HUES48 (cell line): ENCODE measurements around the gene GALR3.
A peak's percentile ranks its signal among the peaks of the same experiment; 100 is the strongest.

Experiments
- H3K27ac ChIP-seq: one replicate; pipeline ENCODE4 v1.7.0; 2013; ENCODE audit warnings: low read depth, low read length, inconsistent platforms
- H3K27me3 ChIP-seq: 2 replicates; pipeline ENCODE4 v1.6.1; 2013; ENCODE audit warnings: mild to moderate bottlenecking, low read length; ENCODE audit not compliant: control insufficient read depth, insufficient read depth
- H3K36me3 ChIP-seq: 2 replicates; pipeline ENCODE4 v1.6.1; 2013; ENCODE audit warnings: low read length; ENCODE audit not compliant: control insufficient read depth, insufficient read depth
- H3K4me1 ChIP-seq: 2 replicates; pipeline ENCODE4 v1.6.1; 2013; ENCODE audit warnings: mild to moderate bottlenecking, low read length; ENCODE audit not compliant: control insufficient read depth, insufficient read depth
- H3K4me3 ChIP-seq: 2 replicates; pipeline ENCODE4 v1.5.1; 2013; ENCODE audit warnings: mild to moderate bottlenecking, low read depth, low read length
- H3K9ac ChIP-seq: 2 replicates; pipeline ENCODE4 v1.6.1; 2013; ENCODE audit warnings: mild to moderate bottlenecking, low read depth, low read length, moderate library complexity
- H3K9me3 ChIP-seq: 2 replicates; pipeline ENCODE4 v1.6.1; 2013; ENCODE audit warnings: low read length; ENCODE audit not compliant: control insufficient read depth, insufficient read depth

The GALR3 gene

GRCh38 chr22:37812869-37813678 is 10.1 kb upstream of the GALR3 start:
- H3K36me3 ChIP-seq: peaks cover 18% of the 10 kb centered on the region
- no peaks in the 10 kb centered on the region; the same call in 1 of the 2 replicates for H3K4me1 ChIP-seq
- no peak overlapping the region for H3K9ac ChIP-seq
- no peaks in the 10 kb centered on the region for H3K9me3 ChIP-seq
- H3K27me3 ChIP-seq: peaks cover 14% of the 10 kb centered on the region
- no peak overlapping the region for H3K4me3 ChIP-seq
- H3K27ac ChIP-seq: no peak overlapping the region

- no peak overlapping the region for H3K27ac ChIP-seq
- no peak overlapping the region for H3K4me3 ChIP-seq
- peaks cover 22% of the 10 kb centered on the region for H3K27me3 ChIP-seq
- no peaks in the 10 kb centered on the region for H3K9me3 ChIP-seq
- H3K9ac ChIP-seq: no peak overlapping the region
- H3K4me1 ChIP-seq: peaks cover 3% of the 10 kb centered on the region; the same call in 1 of the 2 replicates
- peaks cover 18% of the 10 kb centered on the region for H3K36me3 ChIP-seq
These were observed 7.6 kb upstream of the GALR3 start for GRCh38 chr22:37815593-37815992.

- Histone ChIP-seq H3K4me3 (no peak overlapping the region), H3K36me3 (peaks cover 18% of the 10 kb centered on the region), H3K9ac (no peak overlapping the region), H3K27ac (no peak overlapping the region), H3K27me3 (peaks cover 23% of the 10 kb centered on the region), H3K9me3 (no peaks in the 10 kb centered on the region), H3K4me1 (peaks cover 3% of the 10 kb centered on the region; the same call in 1 of the 2 replicates)
These were observed 6.5 kb upstream of the GALR3 start for GRCh38 chr22:37816543-37817180.

- peaks cover 18% of the 10 kb centered on the region for H3K36me3 ChIP-seq
- peak overlapping the region; percentile 55 for H3K4me3 ChIP-seq
- peaks cover 13% of the 10 kb centered on the region for H3K4me1 ChIP-seq
- peak overlapping the region; percentile 79 for H3K27ac ChIP-seq
- H3K9ac ChIP-seq: peak overlapping the region; percentile 58; the same call in 1 of the 2 replicates
- H3K27me3 ChIP-seq: peaks cover 27% of the 10 kb centered on the region
- no peaks in the 10 kb centered on the region for H3K9me3 ChIP-seq
These were observed 5.3 kb upstream of the GALR3 start for GRCh38 chr22:37817705-37818408.

GRCh38 chr22:37818409-37819104 is 4.6 kb upstream of the GALR3 start:
- Histone ChIP-seq H3K9ac (peak overlapping the region; percentile 51), H3K36me3 (peaks cover 18% of the 10 kb centered on the region), H3K4me3 (peak overlapping the region; percentile 55), H3K27me3 (peaks cover 33% of the 10 kb centered on the region), H3K27ac (peak overlapping the region; percentile 35), H3K4me1 (peaks cover 19% of the 10 kb centered on the region), H3K9me3 (no peaks in the 10 kb centered on the region)

GRCh38 chr22:37819105-37819433 is 4.1 kb upstream of the GALR3 start:
- Histone ChIP-seq H3K36me3 (peaks cover 15% of the 10 kb centered on the region), H3K9ac (0 out of 2 replicates have a peak overlapping the region, but pooled peaks have one; percentile 51), H3K4me3 (peak overlapping the region; percentile 55), H3K9me3 (no peaks in the 10 kb centered on the region), H3K4me1 (peaks cover 19% of the 10 kb centered on the region), H3K27ac (no peak overlapping the region), H3K27me3 (peaks cover 38% of the 10 kb centered on the region)

- Histone ChIP-seq H3K4me1 (peaks cover 19% of the 10 kb centered on the region), H3K4me3 (no peak overlapping the region), H3K9ac (no peak overlapping the region), H3K9me3 (no peaks in the 10 kb centered on the region), H3K27ac (no peak overlapping the region), H3K36me3 (peaks cover 12% of the 10 kb centered on the region), H3K27me3 (peaks cover 51% of the 10 kb centered on the region)
These were observed 2.8 kb upstream of the GALR3 start for GRCh38 chr22:37820350-37820749.

- peaks cover 56% of the 10 kb centered on the region for H3K27me3 ChIP-seq
- no peak overlapping the region for H3K9ac ChIP-seq
- H3K27ac ChIP-seq: no peak overlapping the region
These were observed 926 bp upstream of the GALR3 start for GRCh38 chr22:37822079-37822833.

GRCh38 chr22:37824674-37825641 is 1.8 kb downstream of the GALR3 start:
- Histone ChIP-seq H3K27ac (no peak overlapping the region), H3K4me1 (peaks cover 16% of the 10 kb centered on the region), H3K4me3 (peak overlapping the region; percentile 62), H3K27me3 (peaks cover 40% of the 10 kb centered on the region), H3K9me3 (no peaks in the 10 kb centered on the region), H3K9ac (peak overlapping the region; percentile 40; the same call in 1 of the 2 replicates), H3K36me3 (no peaks in the 10 kb centered on the region)

More at GRCh38 chr22:37822079-37822833, 926 bp upstream of the GALR3 start:
- no peak overlapping the region for H3K4me3 ChIP-seq
- no peaks in the 10 kb centered on the region for H3K36me3 ChIP-seq
- no peaks in the 10 kb centered on the region for H3K9me3 ChIP-seq
- H3K4me1 ChIP-seq: peaks cover 19% of the 10 kb centered on the region
